Adrenal gland (tissue), 5 donors: Measurements from ENCODE around the gene TTC3.
A peak's percentile ranks its signal among the peaks of the same experiment; 100 is the strongest.

Experiments used
- CTCF ChIP-seq, 6 experiments: fragments of 450-650 bp in 4 of 6; fragments of 200-600 bp in 2 of 6; sonication (generic) in 1 of 6; IDR thresholded peaks; 1 replicate in 5 of 6; 2 replicates in 1 of 6; pipeline versions ENCODE4 v1.5.1 to v1.8.0; 2016 to 2021; ENCODE audit warnings: antibody characterized with exemption in 6 of 6, mild to moderate bottlenecking in 2 of 6, moderate library complexity in 1 of 6
- POLR2A ChIP-seq, 2 donors: fragments of 450-650 bp; IDR thresholded peaks; one replicate each; pipeline ENCODE4 v1.6.1; 2017; ENCODE audit warnings: antibody characterized with exemption in 2 of 2, mild to moderate bottlenecking in 2 of 2, moderate library complexity in 1 of 2
- donor health status: DM: no; HTN: no; CAD: no.

DNA sequence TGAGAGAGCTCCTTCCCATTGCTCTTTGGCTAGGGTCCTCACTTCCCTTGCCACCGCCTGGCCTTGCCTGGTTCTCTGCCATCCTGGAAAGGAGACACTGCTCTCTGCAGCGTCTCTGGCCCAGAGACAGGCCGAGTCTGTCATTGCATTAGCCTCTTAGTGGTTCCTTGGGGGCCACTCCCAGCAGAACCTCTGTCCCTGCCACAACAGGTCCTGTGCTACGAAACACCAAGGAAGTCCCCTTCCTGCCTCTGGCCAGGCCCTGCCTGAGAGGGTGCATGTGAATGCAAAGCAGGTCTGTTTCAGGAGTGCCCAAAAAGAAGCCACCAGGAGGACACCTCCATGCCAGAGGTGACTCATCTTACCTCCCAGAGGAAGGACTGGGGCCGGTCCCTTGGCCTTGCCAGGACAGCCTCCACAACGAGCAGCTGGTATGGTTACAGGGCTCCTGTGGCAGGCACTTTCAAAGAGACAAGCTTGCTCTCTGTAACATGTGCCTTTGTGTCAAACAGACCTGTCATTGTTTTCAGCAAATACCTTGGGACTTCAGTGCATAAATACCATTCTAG is 134.5 kb downstream of the TTC3 start:
- TF ChIP-seq CTCF (IDR thresholded peaks at IDR 0.05) (peak in 1 of 6 experiments; percentile 9), POLR2A (IDR thresholded peaks at IDR 0.05) (no peak)
